GM12874 (cell line): ENCODE measurements around the gene STEAP1B.

ENCODE experiments used
- CTCF ChIP-seq: IDR thresholded peaks from 2 replicates; pipeline ENCODE4 v1.5.1; 2011; ENCODE audit warnings: low read depth, mild to moderate bottlenecking, control low read depth, low read length, moderate library complexity; ENCODE audit not compliant: insufficient read depth

The STEAP1B gene

GRCh38 chr7:22417841-22418240 is 82.1 kb downstream of the STEAP1B start:
- no peak for TF ChIP-seq CTCF

- TF ChIP-seq CTCF = no peak
These were observed 82.6 kb downstream of the STEAP1B start for GRCh38 chr7:22417349-22417748.

- TF ChIP-seq CTCF = no peak
These were observed 85.6 kb downstream of the STEAP1B start for GRCh38 chr7:22414424-22414823.

- TF ChIP-seq CTCF = no peak
These were observed 86.8 kb downstream of the STEAP1B start for GRCh38 chr7:22413211-22413610.

GRCh38 chr7:22411977-22412693 is 87.9 kb downstream of the STEAP1B start:
- TF ChIP-seq CTCF = no peak

GRCh38 chr7:22406715-22407114 is 93.3 kb downstream of the STEAP1B start:
- no peak for TF ChIP-seq CTCF

GRCh38 chr7:22404421-22405023 is 95.5 kb downstream of the STEAP1B start:
- TF ChIP-seq CTCF = no peak
